ENCODE data around the gene DCAF6.

The DCAF6 gene

GRCh38 chr1:168088511-168089325 is 152.2 kb downstream of the DCAF6 start:
- H3K9me3 ChIP-seq (ENCODE audit: low read length), result no peaks in the 10 kb centered on the region
- H3K36me3 ChIP-seq (ENCODE audit: insufficient read depth, low read length), result no peaks in the 10 kb centered on the region
- no peaks in the 10 kb centered on the region for H3K27me3 ChIP-seq (ENCODE audit: control insufficient read depth in 1 of 2, insufficient read depth in 2 of 2, low read length in 2 of 2)
- H3K4me3 ChIP-seq (ENCODE audit: low read depth in 1 of 2, low read length in 2 of 2), result no peak overlapping the region
- H3K27ac ChIP-seq (ENCODE audit: low read depth, low read length), result no peak overlapping the region
- peaks cover 10% of the 10 kb centered on the region for H3K4me1 ChIP-seq (ENCODE audit: insufficient read depth, low read length)
- no peak overlapping the region for H3K9ac ChIP-seq (ENCODE audit: low read length)

- Histone ChIP-seq H3K9ac (ENCODE audit: low read length) (no peak overlapping the region), H3K27me3 (ENCODE audit: control insufficient read depth in 1 of 2, insufficient read depth in 2 of 2, low read length in 2 of 2) (no peaks in the 10 kb centered on the region), H3K4me1 (ENCODE audit: insufficient read depth, low read length) (peaks cover 8% of the 10 kb centered on the region), H3K27ac (ENCODE audit: low read depth, low read length) (no peak overlapping the region), H3K36me3 (ENCODE audit: insufficient read depth, low read length) (no peaks in the 10 kb centered on the region), H3K4me3 (ENCODE audit: low read depth in 1 of 2, low read length in 2 of 2) (no peak overlapping the region), H3K9me3 (ENCODE audit: low read length) (no peaks in the 10 kb centered on the region)
Observed at GRCh38 chr1:168089326-168089978, 153.0 kb downstream of the DCAF6 start.

GRCh38 chr1:168089979-168090337 is 153.5 kb downstream of the DCAF6 start:
- no peaks in the 10 kb centered on the region for H3K9me3 ChIP-seq (ENCODE audit: low read length)
- no peak overlapping the region for H3K9ac ChIP-seq (ENCODE audit: low read length)
- H3K4me1 ChIP-seq (ENCODE audit: insufficient read depth, low read length), result peaks cover 3% of the 10 kb centered on the region
- no peaks in the 10 kb centered on the region for H3K36me3 ChIP-seq (ENCODE audit: insufficient read depth, low read length)
- H3K4me3 ChIP-seq (ENCODE audit: low read depth in 1 of 2, low read length in 2 of 2), result no peak overlapping the region
- H3K27ac ChIP-seq (ENCODE audit: low read depth, low read length), result no peak overlapping the region
- H3K27me3 ChIP-seq (ENCODE audit: control insufficient read depth in 1 of 2, insufficient read depth in 2 of 2, low read length in 2 of 2), result no peaks in the 10 kb centered on the region

GRCh38 chr1:168090395-168090794 is 153.9 kb downstream of the DCAF6 start:
- Histone ChIP-seq H3K27me3 (ENCODE audit: control insufficient read depth in 1 of 2, insufficient read depth in 2 of 2, low read length in 2 of 2) (no peaks in the 10 kb centered on the region), H3K4me1 (ENCODE audit: insufficient read depth, low read length) (no peaks in the 10 kb centered on the region), H3K36me3 (ENCODE audit: insufficient read depth, low read length) (no peaks in the 10 kb centered on the region), H3K27ac (ENCODE audit: low read depth, low read length) (no peak overlapping the region), H3K9ac (ENCODE audit: low read length) (no peak overlapping the region), H3K9me3 (ENCODE audit: low read length) (no peaks in the 10 kb centered on the region), H3K4me3 (ENCODE audit: low read depth in 1 of 2, low read length in 2 of 2) (no peak overlapping the region)

- no peak overlapping the region for H3K4me3 ChIP-seq (ENCODE audit: low read depth in 1 of 2, low read length in 2 of 2)
- H3K36me3 ChIP-seq (ENCODE audit: insufficient read depth, low read length), result peaks cover under 1% of the 10 kb centered on the region
- H3K9ac ChIP-seq (ENCODE audit: low read length), result no peak overlapping the region
- no peak overlapping the region for H3K27ac ChIP-seq (ENCODE audit: low read depth, low read length)
- no peaks in the 10 kb centered on the region for H3K27me3 ChIP-seq (ENCODE audit: control insufficient read depth in 1 of 2, insufficient read depth in 2 of 2, low read length in 2 of 2)
- no peaks in the 10 kb centered on the region for H3K4me1 ChIP-seq (ENCODE audit: insufficient read depth, low read length)
- no peaks in the 10 kb centered on the region for H3K9me3 ChIP-seq (ENCODE audit: low read length)
Observed at GRCh38 chr1:168091063-168091462, 154.6 kb downstream of the DCAF6 start.

- no peaks in the 10 kb centered on the region for H3K9me3 ChIP-seq (ENCODE audit: low read length)
- H3K4me3 ChIP-seq (ENCODE audit: low read depth in 1 of 2, low read length in 2 of 2), result no peak overlapping the region
- H3K27ac ChIP-seq (ENCODE audit: low read depth, low read length), result no peak overlapping the region
- H3K9ac ChIP-seq (ENCODE audit: low read length), result no peak overlapping the region
- no peaks in the 10 kb centered on the region for H3K4me1 ChIP-seq (ENCODE audit: insufficient read depth, low read length)
- H3K27me3 ChIP-seq (ENCODE audit: control insufficient read depth in 1 of 2, insufficient read depth in 2 of 2, low read length in 2 of 2), result no peaks in the 10 kb centered on the region
- H3K36me3 ChIP-seq (ENCODE audit: insufficient read depth, low read length), result peaks cover 9% of the 10 kb centered on the region
Observed at GRCh38 chr1:168091720-168092550, 155.5 kb downstream of the DCAF6 start.

GRCh38 chr1:168092566-168093355 is 156.3 kb downstream of the DCAF6 start:
- Histone ChIP-seq H3K9me3 (ENCODE audit: low read length) (no peaks in the 10 kb centered on the region), H3K9ac (ENCODE audit: low read length) (no peak overlapping the region), H3K36me3 (ENCODE audit: insufficient read depth, low read length) (peaks cover 11% of the 10 kb centered on the region), H3K27me3 (ENCODE audit: control insufficient read depth in 1 of 2, insufficient read depth in 2 of 2, low read length in 2 of 2) (no peaks in the 10 kb centered on the region), H3K4me3 (ENCODE audit: low read depth in 1 of 2, low read length in 2 of 2) (no peak overlapping the region), H3K4me1 (ENCODE audit: insufficient read depth, low read length) (no peaks in the 10 kb centered on the region), H3K27ac (ENCODE audit: low read depth, low read length) (no peak overlapping the region)

GRCh38 chr1:168093616-168094015 is 157.1 kb downstream of the DCAF6 start:
- no peaks in the 10 kb centered on the region for H3K27me3 ChIP-seq (ENCODE audit: control insufficient read depth in 1 of 2, insufficient read depth in 2 of 2, low read length in 2 of 2)
- H3K27ac ChIP-seq (ENCODE audit: low read depth, low read length), result no peak overlapping the region
- H3K4me1 ChIP-seq (ENCODE audit: insufficient read depth, low read length), result peaks cover 2% of the 10 kb centered on the region
- H3K36me3 ChIP-seq (ENCODE audit: insufficient read depth, low read length), result peaks cover 11% of the 10 kb centered on the region
- H3K9me3 ChIP-seq (ENCODE audit: low read length), result no peaks in the 10 kb centered on the region
- no peak overlapping the region for H3K4me3 ChIP-seq (ENCODE audit: low read depth in 1 of 2, low read length in 2 of 2)
- no peak overlapping the region for H3K9ac ChIP-seq (ENCODE audit: low read length)

- peaks cover 21% of the 10 kb centered on the region for H3K4me1 ChIP-seq (ENCODE audit: insufficient read depth, low read length)
- no peaks in the 10 kb centered on the region for H3K27me3 ChIP-seq (ENCODE audit: control insufficient read depth in 1 of 2, insufficient read depth in 2 of 2, low read length in 2 of 2)
- H3K36me3 ChIP-seq (ENCODE audit: insufficient read depth, low read length), result peaks cover 11% of the 10 kb centered on the region
- H3K27ac ChIP-seq (ENCODE audit: low read depth, low read length), result no peak overlapping the region
- no peak overlapping the region for H3K4me3 ChIP-seq (ENCODE audit: low read depth in 1 of 2, low read length in 2 of 2)
- no peaks in the 10 kb centered on the region for H3K9me3 ChIP-seq (ENCODE audit: low read length)
- no peak overlapping the region for H3K9ac ChIP-seq (ENCODE audit: low read length)
Observed at GRCh38 chr1:168095476-168095875, 159.0 kb downstream of the DCAF6 start.

- no peak overlapping the region for H3K4me3 ChIP-seq (ENCODE audit: low read depth in 1 of 2, low read length in 2 of 2)
- no peak overlapping the region for H3K27ac ChIP-seq (ENCODE audit: low read depth, low read length)
- no peak overlapping the region for H3K9ac ChIP-seq (ENCODE audit: low read length)
- peaks cover 23% of the 10 kb centered on the region for H3K4me1 ChIP-seq (ENCODE audit: insufficient read depth, low read length)
- H3K9me3 ChIP-seq (ENCODE audit: low read length), result no peaks in the 10 kb centered on the region
- H3K27me3 ChIP-seq (ENCODE audit: control insufficient read depth in 1 of 2, insufficient read depth in 2 of 2, low read length in 2 of 2), result no peaks in the 10 kb centered on the region
- peaks cover 11% of the 10 kb centered on the region for H3K36me3 ChIP-seq (ENCODE audit: insufficient read depth, low read length)
Observed at GRCh38 chr1:168096296-168097165, 160.0 kb downstream of the DCAF6 start.

Data from muscle layer of colon (tissue), 2 donors.